ENCODE results near the gene GNG12. TPM values are rescaled to one million over a fixed set of nuclear protein-coding genes. Genes with fewer than 3 reads are reported as not detected.

The GNG12 gene
- polyA plus RNA-seq, 3 donors, result 0.03 TPM; not detected in 2

GRCh38 chr1:67771152-67771551 is 62.1 kb downstream of the GNG12 start:
- no peak overlapping the region for H3K4me3 Mint-ChIP-seq
- intact Hi-C loops (cut with micrococcal nuclease), result no loop called here
- H3K36me3 ChIP-seq (replicated peaks in 1 of 2; ENCODE audit: control insufficient read depth in 1 of 2, insufficient read depth in 2 of 2, low read length in 2 of 2), result no peaks in the 10 kb centered on the region
- no peaks in the 10 kb centered on the region for H3K79me2 ChIP-seq (ENCODE audit: insufficient read depth, low read length)
- no peaks in the 10 kb centered on the region for H3K36me3 Mint-ChIP-seq
- H3K27me3 Mint-ChIP-seq (ENCODE audit: low read depth in 3 of 3), result peaks cover 3 to 16% (median 12%) of the 10 kb centered on the region in 3 donors
- H3K27ac Mint-ChIP-seq, result no peak overlapping the region
- H2AFZ ChIP-seq (ENCODE audit: insufficient read depth, low read depth, low read length, poor library complexity, severe bottlenecking), result no peak overlapping the region
- DNase-seq, result no peak
- H3K27ac ChIP-seq (ENCODE audit: low read depth in 1 of 2, low read length in 2 of 2), result no peak overlapping the region
- TF ChIP-seq CTCF (IDR thresholded peaks at IDR 0.05), result no peak
- no peak overlapping the region for H3K4me3 ChIP-seq (replicated peaks in 1 of 3; ENCODE audit: low read depth in 2 of 3, low read length in 3 of 3)
- H3K4me1 ChIP-seq (ENCODE audit: control insufficient read depth in 1 of 2, insufficient read depth in 2 of 2, low read length in 2 of 2), result peaks cover 5 to 6% of the 10 kb centered on the region in 2 donors
- 90% methylated on average over 2 of the region's 6 CpGs for WGBS (ENCODE audit: insufficient coverage)
- H3K27me3 ChIP-seq (ENCODE audit: control insufficient read depth in 2 of 2, insufficient read depth in 2 of 2, low read length in 2 of 2), result no peaks in the 10 kb centered on the region
- no peak overlapping the region for H3K4me2 ChIP-seq (replicated peaks; ENCODE audit: extremely low read depth, low read length, poor library complexity, severe bottlenecking)
- H3K9me3 Mint-ChIP-seq, result peaks cover 0 to 2% (median 0%) of the 10 kb centered on the region in 7 donors
- H3K4me1 Mint-ChIP-seq, result peaks cover 6% of the 10 kb centered on the region
- no peaks in the 10 kb centered on the region for H3K9me3 ChIP-seq (replicated peaks in 1 of 2; ENCODE audit: control insufficient read depth in 1 of 2, insufficient read depth in 1 of 2, low read length in 2 of 2)
- no peak overlapping the region for H3K9ac ChIP-seq (ENCODE audit: insufficient read depth, low read length, poor library complexity, severe bottlenecking)
- no peaks in the 10 kb centered on the region for H4K20me1 ChIP-seq (ENCODE audit: insufficient read depth, low read length)

GRCh38 chr1:67769633-67770256 is 63.5 kb downstream of the GNG12 start:
- Histone ChIP-seq H3K36me3 (replicated peaks in 1 of 2; ENCODE audit: control insufficient read depth in 1 of 2, insufficient read depth in 2 of 2, low read length in 2 of 2) (no peaks in the 10 kb centered on the region), H3K4me1 (ENCODE audit: control insufficient read depth in 1 of 2, insufficient read depth in 2 of 2, low read length in 2 of 2) (peaks cover 5 to 6% of the 10 kb centered on the region in 2 donors), H3K4me3 (replicated peaks in 1 of 3; ENCODE audit: low read depth in 2 of 3, low read length in 3 of 3) (no peak overlapping the region), H3K27ac (ENCODE audit: low read depth in 1 of 2, low read length in 2 of 2) (no peak overlapping the region), H3K9me3 (replicated peaks in 1 of 2; ENCODE audit: control insufficient read depth in 1 of 2, insufficient read depth in 1 of 2, low read length in 2 of 2) (no peaks in the 10 kb centered on the region), H3K27me3 (ENCODE audit: control insufficient read depth in 2 of 2, insufficient read depth in 2 of 2, low read length in 2 of 2) (no peaks in the 10 kb centered on the region), H2AFZ (ENCODE audit: insufficient read depth, low read depth, low read length, poor library complexity, severe bottlenecking) (no peak overlapping the region), H4K20me1 (ENCODE audit: insufficient read depth, low read length) (no peaks in the 10 kb centered on the region), H3K9ac (ENCODE audit: insufficient read depth, low read length, poor library complexity, severe bottlenecking) (no peak overlapping the region), H3K79me2 (ENCODE audit: insufficient read depth, low read length) (no peaks in the 10 kb centered on the region), H3K4me2 (replicated peaks; ENCODE audit: extremely low read depth, low read length, poor library complexity, severe bottlenecking) (no peak overlapping the region)
- H3K4me3 Mint-ChIP-seq, result no peak overlapping the region
- 100% methylated on average over 3 of the region's 6 CpGs for WGBS (ENCODE audit: insufficient coverage)
- peaks cover 8% of the 10 kb centered on the region for H3K4me1 Mint-ChIP-seq
- H3K27me3 Mint-ChIP-seq (ENCODE audit: low read depth in 3 of 3), result peaks cover 3 to 18% (median 7%) of the 10 kb centered on the region in 3 donors
- intact Hi-C loops (cut with micrococcal nuclease), result loop anchor here in 1 of 2 donors (5.0 to 10.0 kb wide), 2 partner anchors 205 to 1968 kb away; no protein-coding TSS in a partner anchor
- DNase-seq, result no peak
- no peak for TF ChIP-seq CTCF (IDR thresholded peaks at IDR 0.05)
- peaks cover 0 to 2% (median 0%) of the 10 kb centered on the region in 7 donors for H3K9me3 Mint-ChIP-seq
- no peak overlapping the region for H3K27ac Mint-ChIP-seq
- H3K36me3 Mint-ChIP-seq, result no peaks in the 10 kb centered on the region

All from CD14-positive monocyte (primary cell).